ENCODE measurements around the gene UBE2E2.

DNA sequence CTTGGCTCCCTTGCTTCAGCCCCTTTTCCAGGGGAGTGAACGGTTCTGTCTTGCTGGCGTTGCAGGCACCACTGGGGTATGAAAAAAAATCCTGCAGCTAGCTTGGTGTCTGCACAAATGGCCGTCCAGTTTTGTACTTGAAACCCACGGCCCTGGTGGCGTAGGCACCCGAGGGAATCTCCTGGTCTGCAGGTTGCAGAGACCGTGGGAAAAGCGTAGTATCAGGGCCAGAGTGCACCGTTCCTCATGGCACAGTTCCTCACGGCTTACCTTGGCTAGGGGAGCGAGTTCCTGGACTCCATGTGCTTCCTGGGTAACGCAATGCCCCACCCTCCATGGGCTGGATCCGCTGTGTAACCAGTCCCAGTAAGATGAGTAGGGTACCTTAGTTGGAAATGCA, 214.9 kb downstream of the UBE2E2 start:
- TF ChIP-seq, protein P1, sequence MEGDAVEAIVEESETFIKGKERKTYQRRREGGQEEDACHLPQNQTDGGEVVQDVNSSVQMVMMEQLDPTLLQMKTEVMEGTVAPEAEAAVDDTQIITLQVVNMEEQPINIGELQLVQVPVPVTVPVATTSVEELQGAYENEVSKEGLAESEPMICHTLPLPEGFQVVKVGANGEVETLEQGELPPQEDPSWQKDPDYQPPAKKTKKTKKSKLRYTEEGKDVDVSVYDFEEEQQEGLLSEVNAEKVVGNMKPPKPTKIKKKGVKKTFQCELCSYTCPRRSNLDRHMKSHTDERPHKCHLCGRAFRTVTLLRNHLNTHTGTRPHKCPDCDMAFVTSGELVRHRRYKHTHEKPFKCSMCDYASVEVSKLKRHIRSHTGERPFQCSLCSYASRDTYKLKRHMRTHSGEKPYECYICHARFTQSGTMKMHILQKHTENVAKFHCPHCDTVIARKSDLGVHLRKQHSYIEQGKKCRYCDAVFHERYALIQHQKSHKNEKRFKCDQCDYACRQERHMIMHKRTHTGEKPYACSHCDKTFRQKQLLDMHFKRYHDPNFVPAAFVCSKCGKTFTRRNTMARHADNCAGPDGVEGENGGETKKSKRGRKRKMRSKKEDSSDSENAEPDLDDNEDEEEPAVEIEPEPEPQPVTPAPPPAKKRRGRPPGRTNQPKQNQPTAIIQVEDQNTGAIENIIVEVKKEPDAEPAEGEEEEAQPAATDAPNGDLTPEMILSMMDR (IDR thresholded peaks at IDR 0.05) = no peak
- no peak for TF ChIP-seq POLR2A (IDR thresholded peaks at IDR 0.05)
- no peak for TF ChIP-seq EP300 (IDR thresholded peaks at IDR 0.05)

Data from ovary (tissue), 3 donors.